ENCODE measurements around the gene CREB3L2. TPM values are rescaled to one million over a fixed set of nuclear protein-coding genes. Genes with fewer than 3 reads are reported as not detected.
A peak's percentile ranks its signal among the peaks of the same experiment; 100 is the strongest.

The CREB3L2 gene
- total and polyA plus RNA-seq, 10 of the 15 experiments (the other 5 are each of a cell fraction or from before 2014, with no cell fraction given): 6.4 to 67.1 (median 26.2) TPM

DNA sequence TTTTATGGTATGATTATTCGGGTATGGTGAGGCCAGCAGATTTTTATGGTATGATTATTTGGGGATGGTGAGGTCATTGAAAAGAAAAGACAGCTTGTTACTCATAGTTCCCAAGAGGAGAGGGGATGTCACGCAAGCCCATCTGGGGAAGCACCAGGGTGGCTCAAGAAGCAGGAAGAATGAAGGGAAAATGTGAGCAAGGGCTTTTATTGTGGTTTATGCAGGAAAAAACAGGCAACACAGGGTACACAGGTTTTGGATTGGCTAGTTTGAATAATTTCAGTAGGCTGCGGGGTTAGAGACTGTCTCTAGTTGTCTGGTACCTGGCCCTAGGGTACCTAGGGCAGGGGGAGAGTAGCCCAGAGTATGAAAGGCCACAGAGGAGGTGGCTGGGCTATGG lies 128.4 kb downstream of the CREB3L2 start (continued):
- no peak for TF ChIP-seq PBX3 (IDR thresholded peaks at IDR 0.05; ENCODE audit: insufficient replicate concordance, low read depth, low read length)
- no peak for TF ChIP-seq IKZF1 (conservative IDR thresholded peaks at IDR 0.05)
- TF ChIP-seq RB1 (IDR thresholded peaks at IDR 0.05; ENCODE audit: borderline replicate concordance): no peak
- no peak for TF ChIP-seq CBX3 (IDR thresholded peaks at IDR 0.05; ENCODE audit: borderline replicate concordance, low read depth)
- no peak for TF ChIP-seq JUNB (IDR thresholded peaks at IDR 0.05)
- no peak for TF ChIP-seq NR2C2 (IDR thresholded peaks at IDR 0.05; ENCODE audit: borderline replicate concordance, control insufficient read depth, insufficient read length, low read depth)
- TF ChIP-seq, protein P1, sequence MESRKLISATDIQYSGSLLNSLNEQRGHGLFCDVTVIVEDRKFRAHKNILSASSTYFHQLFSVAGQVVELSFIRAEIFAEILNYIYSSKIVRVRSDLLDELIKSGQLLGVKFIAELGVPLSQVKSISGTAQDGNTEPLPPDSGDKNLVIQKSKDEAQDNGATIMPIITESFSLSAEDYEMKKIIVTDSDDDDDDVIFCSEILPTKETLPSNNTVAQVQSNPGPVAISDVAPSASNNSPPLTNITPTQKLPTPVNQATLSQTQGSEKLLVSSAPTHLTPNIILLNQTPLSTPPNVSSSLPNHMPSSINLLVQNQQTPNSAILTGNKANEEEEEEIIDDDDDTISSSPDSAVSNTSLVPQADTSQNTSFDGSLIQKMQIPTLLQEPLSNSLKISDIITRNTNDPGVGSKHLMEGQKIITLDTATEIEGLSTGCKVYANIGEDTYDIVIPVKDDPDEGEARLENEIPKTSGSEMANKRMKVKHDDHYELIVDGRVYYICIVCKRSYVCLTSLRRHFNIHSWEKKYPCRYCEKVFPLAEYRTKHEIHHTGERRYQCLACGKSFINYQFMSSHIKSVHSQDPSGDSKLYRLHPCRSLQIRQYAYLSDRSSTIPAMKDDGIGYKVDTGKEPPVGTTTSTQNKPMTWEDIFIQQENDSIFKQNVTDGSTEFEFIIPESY (IDR thresholded peaks at IDR 0.05): no peak
- no peak for TF ChIP-seq MTA3 (IDR thresholded peaks at IDR 0.05; ENCODE audit: borderline replicate concordance, low read length)
- TF ChIP-seq BCL11A (IDR thresholded peaks at IDR 0.05; ENCODE audit: low read depth, low read length): no peak
- no peak for TF ChIP-seq JUND (IDR thresholded peaks at IDR 0.05; ENCODE audit: low read depth, low read length)
- TF ChIP-seq ESRRA (IDR thresholded peaks at IDR 0.05; ENCODE audit: low read length): no peak
- 0 out of 2 replicates have a peak, but pooled peaks have one; percentile 20 for TF ChIP-seq ATF7 (IDR thresholded peaks at IDR 0.05; ENCODE audit: low read depth)
- TF ChIP-seq NFIC (IDR thresholded peaks at IDR 0.05; ENCODE audit: low read depth, low read length): peak; percentile 72; the same call in 1 of the 2 replicates
- no peak for TF ChIP-seq CHD1 (IDR thresholded peaks at IDR 0.05; ENCODE audit: low read depth, low read length)
- peak; percentile 31; the same call in 1 of the 2 replicates for TF ChIP-seq CREM (IDR thresholded peaks at IDR 0.05; ENCODE audit: low read depth)
- TF ChIP-seq MAX (IDR thresholded peaks at IDR 0.05; ENCODE audit: low read depth, low read length): no peak
- no peak for TF ChIP-seq HSF1 (IDR thresholded peaks at IDR 0.05; ENCODE audit: low read depth, low read length)
- no peak for TF ChIP-seq POU2F2 (IDR thresholded peaks at IDR 0.05; ENCODE audit: borderline replicate concordance, low read depth, low read length)
- TF ChIP-seq NFYA (IDR thresholded peaks at IDR 0.05; ENCODE audit: borderline replicate concordance, low read depth, low read length): no peak
- TF ChIP-seq EP300 (IDR thresholded peaks at IDR 0.05; ENCODE audit: borderline replicate concordance in 1 of 2, control insufficient read depth in 1 of 2, low read depth in 2 of 2, low read length in 2 of 2): peak in 1 of 2 experiments; percentile 24; a peak in 1 of 4 replicates
- 0 out of 2 replicates have a peak, but pooled peaks have one; percentile 16 for TF ChIP-seq EED (IDR thresholded peaks at IDR 0.05; ENCODE audit: low read depth)
- no peak for TF ChIP-seq TAF1 (IDR thresholded peaks at IDR 0.05; ENCODE audit: borderline replicate concordance, low read depth, low read length)
- TF ChIP-seq POLR2A (IDR thresholded peaks at IDR 0.05; ENCODE audit: low read depth, low read length): no peak
- TF ChIP-seq, protein P2, sequence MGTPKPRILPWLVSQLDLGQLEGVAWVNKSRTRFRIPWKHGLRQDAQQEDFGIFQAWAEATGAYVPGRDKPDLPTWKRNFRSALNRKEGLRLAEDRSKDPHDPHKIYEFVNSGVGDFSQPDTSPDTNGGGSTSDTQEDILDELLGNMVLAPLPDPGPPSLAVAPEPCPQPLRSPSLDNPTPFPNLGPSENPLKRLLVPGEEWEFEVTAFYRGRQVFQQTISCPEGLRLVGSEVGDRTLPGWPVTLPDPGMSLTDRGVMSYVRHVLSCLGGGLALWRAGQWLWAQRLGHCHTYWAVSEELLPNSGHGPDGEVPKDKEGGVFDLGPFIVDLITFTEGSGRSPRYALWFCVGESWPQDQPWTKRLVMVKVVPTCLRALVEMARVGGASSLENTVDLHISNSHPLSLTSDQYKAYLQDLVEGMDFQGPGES (IDR thresholded peaks at IDR 0.05): no peak
- TF ChIP-seq CEBPB (IDR thresholded peaks at IDR 0.05; ENCODE audit: borderline replicate concordance in 1 of 2, low read depth in 2 of 2, low read length in 2 of 2): no peak
- no peak for TF ChIP-seq STAT3 (IDR thresholded peaks at IDR 0.05; ENCODE audit: low read depth, low read length)
- TF ChIP-seq ZSCAN29 (IDR thresholded peaks at IDR 0.05): no peak
- peak; percentile 62; the same call in 1 of the 2 replicates for TF ChIP-seq FOXM1 (IDR thresholded peaks at IDR 0.05; ENCODE audit: low read depth, low read length)

Data from GM12878 (cell line).